HepG2 (cell line): Measurements from ENCODE around the gene PEX11B.
"Not testable (repeated sequence)": the region's sequence is repeated elsewhere in the genome, so short reads cannot be mapped to it uniquely, and the experiment has no call there.

Experiments used
- CHD4 ChIP-seq: fragments of 200-600 bp; sonication (generic); IDR thresholded peaks from 2 replicates; pipeline ENCODE4 v1.7.0; 2017; ENCODE audit warnings: mild to moderate bottlenecking, low read length, borderline replicate concordance
- EP300 ChIP-seq, 3 experiments: sonication (generic) in 1 of 3; formaldehyde crosslinking in 1 of 3; IDR thresholded peaks; 2 replicates each; pipeline versions ENCODE4 v1.5.1 to v1.6.1; 2011 to 2020; ENCODE audit warnings: low read depth in 2 of 3, low read length in 2 of 3, borderline replicate concordance in 1 of 3, improper control_type of control experiment in 1 of 3, mild to moderate bottlenecking in 1 of 3, missing genetic modification reagents in 1 of 3, moderate library complexity in 1 of 3
- FOXM1 ChIP-seq: sonication (generic); formaldehyde crosslinking; IDR thresholded peaks from 2 replicates; pipeline ENCODE4 v1.5.0; 2020; ENCODE audit warnings: missing genetic modification reagents
- RAD21 ChIP-seq: fragments of 450-650 bp; formaldehyde crosslinking; IDR thresholded peaks from 2 replicates; pipeline ENCODE4 v1.5.0; 2020; ENCODE audit warnings: mild to moderate bottlenecking
- RAD51 ChIP-seq: fragments of 450-650 bp; IDR thresholded peaks from 2 replicates; pipeline ENCODE4 v1.6.1; 2016; ENCODE audit warnings: borderline replicate concordance
- RORA ChIP-seq: sonication (generic); formaldehyde crosslinking; IDR thresholded peaks from 2 replicates; pipeline ENCODE4 v1.5.0; 2020; ENCODE audit warnings: mild to moderate bottlenecking, missing genetic modification reagents, moderate library complexity
- SNRNP70 ChIP-seq: fragments of 200-400 bp; formaldehyde crosslinking; IDR thresholded peaks from 2 replicates; pipeline ENCODE4 v1.6.1; 2017; ENCODE audit warnings: mild to moderate bottlenecking, low read depth, low read length, moderate library complexity
- TOPORS ChIP-seq: sonication (generic); formaldehyde crosslinking; IDR thresholded peaks from 2 replicates; pipeline ENCODE4 v1.8.0; 2023; ENCODE audit warnings: mild to moderate bottlenecking, missing genetic modification reagents
- ZNF350 ChIP-seq: sonication (generic); formaldehyde crosslinking; IDR thresholded peaks from 2 replicates; pipeline ENCODE4 v1.4.0; 2020; ENCODE audit warnings: mild to moderate bottlenecking, low read depth, missing genetic modification reagents, borderline replicate concordance
- TF ChIP-seq, protein P1 (sequence below): sonication (generic); formaldehyde crosslinking; IDR thresholded peaks from 2 replicates; pipeline ENCODE4 v1.5.0; 2020; ENCODE audit warnings: mild to moderate bottlenecking, missing genetic modification reagents, moderate library complexity
- TF ChIP-seq, protein P2 (sequence below): sonication (generic); formaldehyde crosslinking; IDR thresholded peaks from 2 replicates; pipeline ENCODE4 v1.5.1; 2020; ENCODE audit warnings: mild to moderate bottlenecking, missing genetic modification reagents, borderline replicate concordance

DNA sequence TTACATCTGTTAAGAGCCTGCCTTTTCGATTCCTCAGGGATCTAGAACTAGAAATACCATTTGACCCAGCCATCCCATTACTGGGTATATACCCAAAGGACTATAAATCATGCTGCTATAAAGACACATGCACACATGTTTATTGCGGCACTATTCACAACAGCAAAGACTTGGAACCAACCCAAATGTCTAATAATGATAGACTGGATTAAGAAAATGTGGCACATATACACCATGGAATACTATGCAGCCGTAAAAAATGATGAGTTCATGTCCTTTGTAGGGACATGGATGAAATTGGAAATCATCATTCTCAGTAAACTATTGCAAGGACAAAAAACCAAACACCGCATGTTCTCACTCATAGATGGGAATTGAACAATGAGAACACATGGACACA, 1.8 kb upstream of the PEX11B start:
- TF ChIP-seq RAD51; RORA (CRISPR knock-in tag); CHD4; TOPORS (CRISPR knock-in tag); RAD21 (CRISPR knock-in tag); FOXM1 (CRISPR knock-in tag); SNRNP70; ZNF350 (CRISPR knock-in tag); EP300 (IDR thresholded peaks at IDR 0.05; ENCODE audit: low read depth in 2 of 2, low read length in 2 of 2); EP300 (CRISPR knock-in tag; IDR thresholded peaks at IDR 0.05; ENCODE audit: borderline replicate concordance): not testable (repeated sequence)
- TF ChIP-seq, protein P1, sequence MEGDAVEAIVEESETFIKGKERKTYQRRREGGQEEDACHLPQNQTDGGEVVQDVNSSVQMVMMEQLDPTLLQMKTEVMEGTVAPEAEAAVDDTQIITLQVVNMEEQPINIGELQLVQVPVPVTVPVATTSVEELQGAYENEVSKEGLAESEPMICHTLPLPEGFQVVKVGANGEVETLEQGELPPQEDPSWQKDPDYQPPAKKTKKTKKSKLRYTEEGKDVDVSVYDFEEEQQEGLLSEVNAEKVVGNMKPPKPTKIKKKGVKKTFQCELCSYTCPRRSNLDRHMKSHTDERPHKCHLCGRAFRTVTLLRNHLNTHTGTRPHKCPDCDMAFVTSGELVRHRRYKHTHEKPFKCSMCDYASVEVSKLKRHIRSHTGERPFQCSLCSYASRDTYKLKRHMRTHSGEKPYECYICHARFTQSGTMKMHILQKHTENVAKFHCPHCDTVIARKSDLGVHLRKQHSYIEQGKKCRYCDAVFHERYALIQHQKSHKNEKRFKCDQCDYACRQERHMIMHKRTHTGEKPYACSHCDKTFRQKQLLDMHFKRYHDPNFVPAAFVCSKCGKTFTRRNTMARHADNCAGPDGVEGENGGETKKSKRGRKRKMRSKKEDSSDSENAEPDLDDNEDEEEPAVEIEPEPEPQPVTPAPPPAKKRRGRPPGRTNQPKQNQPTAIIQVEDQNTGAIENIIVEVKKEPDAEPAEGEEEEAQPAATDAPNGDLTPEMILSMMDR (CRISPR knock-in tag) = not testable (repeated sequence)
- TF ChIP-seq, protein P2, sequence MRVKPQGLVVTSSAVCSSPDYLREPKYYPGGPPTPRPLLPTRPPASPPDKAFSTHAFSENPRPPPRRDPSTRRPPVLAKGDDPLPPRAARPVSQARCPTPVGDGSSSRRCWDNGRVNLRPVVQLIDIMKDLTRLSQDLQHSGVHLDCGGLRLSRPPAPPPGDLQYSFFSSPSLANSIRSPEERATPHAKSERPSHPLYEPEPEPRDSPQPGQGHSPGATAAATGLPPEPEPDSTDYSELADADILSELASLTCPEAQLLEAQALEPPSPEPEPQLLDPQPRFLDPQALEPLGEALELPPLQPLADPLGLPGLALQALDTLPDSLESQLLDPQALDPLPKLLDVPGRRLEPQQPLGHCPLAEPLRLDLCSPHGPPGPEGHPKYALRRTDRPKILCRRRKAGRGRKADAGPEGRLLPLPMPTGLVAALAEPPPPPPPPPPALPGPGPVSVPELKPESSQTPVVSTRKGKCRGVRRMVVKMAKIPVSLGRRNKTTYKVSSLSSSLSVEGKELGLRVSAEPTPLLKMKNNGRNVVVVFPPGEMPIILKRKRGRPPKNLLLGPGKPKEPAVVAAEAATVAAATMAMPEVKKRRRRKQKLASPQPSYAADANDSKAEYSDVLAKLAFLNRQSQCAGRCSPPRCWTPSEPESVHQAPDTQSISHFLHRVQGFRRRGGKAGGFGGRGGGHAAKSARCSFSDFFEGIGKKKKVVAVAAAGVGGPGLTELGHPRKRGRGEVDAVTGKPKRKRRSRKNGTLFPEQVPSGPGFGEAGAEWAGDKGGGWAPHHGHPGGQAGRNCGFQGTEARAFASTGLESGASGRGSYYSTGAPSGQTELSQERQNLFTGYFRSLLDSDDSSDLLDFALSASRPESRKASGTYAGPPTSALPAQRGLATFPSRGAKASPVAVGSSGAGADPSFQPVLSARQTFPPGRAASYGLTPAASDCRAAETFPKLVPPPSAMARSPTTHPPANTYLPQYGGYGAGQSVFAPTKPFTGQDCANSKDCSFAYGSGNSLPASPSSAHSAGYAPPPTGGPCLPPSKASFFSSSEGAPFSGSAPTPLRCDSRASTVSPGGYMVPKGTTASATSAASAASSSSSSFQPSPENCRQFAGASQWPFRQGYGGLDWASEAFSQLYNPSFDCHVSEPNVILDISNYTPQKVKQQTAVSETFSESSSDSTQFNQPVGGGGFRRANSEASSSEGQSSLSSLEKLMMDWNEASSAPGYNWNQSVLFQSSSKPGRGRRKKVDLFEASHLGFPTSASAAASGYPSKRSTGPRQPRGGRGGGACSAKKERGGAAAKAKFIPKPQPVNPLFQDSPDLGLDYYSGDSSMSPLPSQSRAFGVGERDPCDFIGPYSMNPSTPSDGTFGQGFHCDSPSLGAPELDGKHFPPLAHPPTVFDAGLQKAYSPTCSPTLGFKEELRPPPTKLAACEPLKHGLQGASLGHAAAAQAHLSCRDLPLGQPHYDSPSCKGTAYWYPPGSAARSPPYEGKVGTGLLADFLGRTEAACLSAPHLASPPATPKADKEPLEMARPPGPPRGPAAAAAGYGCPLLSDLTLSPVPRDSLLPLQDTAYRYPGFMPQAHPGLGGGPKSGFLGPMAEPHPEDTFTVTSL = not testable (repeated sequence)
